Activated CD4-positive, alpha-beta T cell treated with anti-CD3 and anti-CD28 coated beads, Interleukin-2, Interleukin-6, amounts not matched to agents 100 ng/mL and 50 ng/mL, durations not matched to agents 16 hours and 8 hours (primary cell): ENCODE results near the gene APLP2.
"Not testable (repeated sequence)": the region's sequence is repeated elsewhere in the genome, so short reads cannot be mapped to it uniquely, and the experiment has no call there.

ENCODE experiments used
- DNase-seq: peaks from one replicate; pipeline ENCODE4 v3.0.0-alpha.2; 2020

The APLP2 gene

GRCh38 chr11:130062026-130062425 lies 7.7 kb upstream of the APLP2 start:
- DNase-seq = no peak

GRCh38 chr11:130063451-130063850 lies 6.2 kb upstream of the APLP2 start:
- DNase-seq = no peak

DNA sequence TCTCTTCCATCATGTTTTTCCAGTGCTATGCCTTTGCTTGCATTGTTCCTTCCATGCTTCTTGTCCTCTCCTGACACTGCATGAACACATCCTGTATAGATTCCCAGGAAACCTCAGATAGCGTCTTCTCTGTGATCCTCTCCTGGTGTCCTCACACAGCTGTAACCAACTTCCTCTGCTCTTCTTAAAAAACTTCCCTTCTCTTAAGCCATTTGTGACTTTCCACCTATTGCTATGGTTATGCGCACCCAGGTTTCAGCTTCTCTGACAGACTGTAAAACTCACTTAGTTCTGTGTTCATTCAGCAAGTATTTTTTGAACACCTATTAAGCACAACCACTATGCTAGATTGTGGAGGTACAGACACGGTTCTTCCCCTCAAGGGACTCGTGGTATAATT lies 5.1 kb upstream of the APLP2 start:
- DNase-seq = no peak

DNA sequence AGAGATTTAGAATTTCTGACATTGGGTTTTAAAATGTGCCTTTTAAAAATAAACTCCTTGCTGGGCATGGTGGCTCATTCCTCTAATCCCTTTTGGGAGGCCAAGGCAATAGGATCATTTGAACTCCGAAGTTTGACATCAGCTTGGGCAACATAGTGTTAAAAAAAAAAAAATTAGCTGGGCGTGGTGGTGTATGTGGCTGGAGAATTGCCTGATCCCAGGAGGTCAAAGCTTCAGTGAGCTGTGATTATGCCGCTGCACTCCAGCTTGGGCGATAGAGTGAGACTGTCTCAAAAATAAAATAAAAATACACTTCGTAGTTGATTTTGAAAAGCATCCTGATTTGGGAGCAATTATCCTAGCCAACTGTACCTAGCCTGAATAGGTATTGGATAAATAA lies 3.4 kb upstream of the APLP2 start:
- no peak for DNase-seq

- no peak for DNase-seq
Measured at GRCh38 chr11:130068546-130068985, 1.1 kb upstream of the APLP2 start.

- no peak for DNase-seq
Measured at GRCh38 chr11:130068986-130069658, 572 bp upstream of the APLP2 start.

DNA sequence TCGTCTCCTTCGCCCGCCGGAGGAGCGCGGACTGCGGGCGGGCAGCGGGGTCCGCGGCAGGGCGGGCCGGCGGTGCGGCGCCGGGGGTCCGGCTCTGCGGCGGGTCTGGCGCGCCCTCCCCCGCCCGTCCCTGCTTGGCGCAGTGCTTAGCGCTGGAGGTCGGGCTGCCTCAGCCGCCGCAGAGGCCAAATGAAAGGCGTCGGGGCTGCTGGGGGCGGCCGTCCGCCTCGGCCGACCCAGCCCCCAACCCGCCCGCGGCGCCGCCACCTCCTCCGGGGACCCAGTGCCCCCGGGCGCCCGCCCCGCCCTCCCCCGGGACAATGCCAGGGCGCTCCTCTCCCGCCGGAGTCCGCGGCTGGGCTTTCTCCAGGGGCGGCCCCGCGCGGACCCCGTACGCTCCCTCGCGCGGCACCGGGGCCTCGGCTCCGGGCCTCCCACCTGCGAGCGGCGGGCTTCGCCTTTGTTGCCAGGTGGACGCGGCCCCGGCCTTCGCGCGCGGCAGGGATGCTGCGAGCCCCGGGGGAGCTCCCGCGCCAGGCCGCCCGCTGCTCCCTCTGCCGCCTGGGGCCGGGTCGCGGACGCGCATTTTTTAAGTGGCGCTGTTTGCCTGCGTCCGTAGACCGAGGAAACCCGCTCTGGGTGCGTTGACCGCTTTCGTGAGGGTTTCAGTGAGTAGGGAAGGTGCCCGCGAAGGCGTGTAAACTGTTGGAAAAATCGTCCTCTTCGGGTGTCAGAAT lies 583 bp downstream of the APLP2 start:
- peak; percentile 50 for DNase-seq

DNA sequence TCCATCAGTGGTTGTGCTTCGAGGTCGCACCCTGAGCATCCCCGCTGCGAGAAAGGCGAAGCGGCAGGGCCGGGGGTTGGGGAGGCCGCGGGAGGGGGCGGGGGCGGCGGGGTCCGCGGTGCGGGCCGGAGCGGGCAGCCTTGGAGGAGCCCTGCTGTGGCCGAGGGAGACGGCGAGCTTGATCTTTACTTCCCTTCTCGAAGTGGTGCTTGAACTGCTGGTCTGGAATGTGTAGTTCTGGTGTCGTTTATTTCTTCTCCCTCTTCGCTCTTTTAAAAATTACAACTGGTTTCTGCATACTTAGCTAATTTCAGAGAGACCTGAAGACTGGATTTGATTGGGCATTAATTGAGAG lies 1.1 kb downstream of the APLP2 start:
- no peak for DNase-seq

- DNase-seq = no peak
Measured at GRCh38 chr11:130071211-130071712, 1.6 kb downstream of the APLP2 start.

DNA sequence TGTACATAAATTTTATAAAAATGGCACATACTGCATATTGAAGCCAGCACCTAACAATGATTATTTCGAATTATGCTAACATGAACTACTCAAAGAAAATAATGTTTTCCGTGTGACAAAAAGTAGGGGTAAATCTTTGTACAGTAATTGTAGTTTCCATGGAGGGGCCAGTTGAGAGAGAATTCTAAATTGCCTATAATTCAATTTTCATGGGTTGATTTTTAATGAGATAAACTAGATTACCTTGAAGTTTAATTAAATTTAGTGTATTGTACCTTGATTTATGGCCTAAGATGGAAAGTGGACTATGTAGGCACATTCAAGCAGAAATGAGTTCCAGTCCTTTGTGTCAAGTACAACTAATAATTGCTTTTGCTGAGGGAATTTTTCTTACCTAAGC lies 5.0 kb downstream of the APLP2 start:
- DNase-seq = no peak

DNA sequence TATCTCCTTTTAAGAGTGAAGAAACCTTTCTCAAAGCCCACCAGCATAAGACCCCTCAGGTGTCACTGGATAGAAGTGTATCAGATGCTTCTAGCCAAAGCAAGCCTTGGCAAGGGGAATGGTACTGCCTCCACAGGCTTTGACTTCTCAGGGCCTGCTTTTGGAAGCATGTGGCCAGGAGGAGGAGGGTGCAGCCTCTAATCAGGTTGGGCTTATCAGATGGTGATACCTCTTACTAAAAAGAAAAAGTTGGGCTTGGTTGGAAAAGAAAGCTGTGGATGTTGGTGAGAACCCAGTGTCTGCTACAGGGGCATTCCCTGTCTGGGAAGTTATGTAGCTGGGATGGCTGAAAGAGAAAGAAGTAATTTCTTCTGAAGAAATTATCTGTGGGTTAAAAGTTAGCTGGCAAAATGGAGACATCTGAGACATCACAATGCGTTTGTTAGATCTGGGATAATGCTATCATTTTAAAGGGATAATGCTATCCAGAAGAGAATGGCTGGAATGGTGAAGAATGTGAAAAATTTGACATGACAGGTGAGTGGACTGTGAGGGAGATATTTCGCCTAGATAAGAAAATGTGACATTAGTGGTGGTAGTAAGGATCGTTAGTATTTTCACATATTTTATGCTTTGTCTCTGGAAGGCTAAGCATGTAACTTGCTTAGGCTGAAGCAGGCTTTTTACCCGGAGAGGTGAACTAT lies 7.2 kb downstream of the APLP2 start:
- no peak for DNase-seq

DNA sequence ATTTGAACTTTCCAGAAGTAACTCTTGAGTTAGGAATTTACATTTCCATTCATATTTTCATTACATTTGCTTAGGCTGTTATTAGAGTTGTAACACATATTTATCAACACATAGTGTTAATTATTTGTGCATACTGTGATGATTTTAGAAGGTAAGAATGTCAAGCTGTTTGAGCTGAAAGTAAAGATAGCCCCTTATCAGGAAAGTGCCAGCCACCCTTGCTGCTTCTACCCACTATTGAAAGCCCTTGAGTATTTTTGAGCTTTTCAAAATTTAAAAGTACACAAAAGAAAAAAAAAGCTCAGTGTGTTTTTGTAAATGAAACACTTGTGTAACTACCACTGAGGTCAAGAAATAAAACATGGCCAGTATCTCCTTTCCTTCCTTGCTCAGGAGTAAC lies 8.0 kb downstream of the APLP2 start:
- DNase-seq = no peak

DNA sequence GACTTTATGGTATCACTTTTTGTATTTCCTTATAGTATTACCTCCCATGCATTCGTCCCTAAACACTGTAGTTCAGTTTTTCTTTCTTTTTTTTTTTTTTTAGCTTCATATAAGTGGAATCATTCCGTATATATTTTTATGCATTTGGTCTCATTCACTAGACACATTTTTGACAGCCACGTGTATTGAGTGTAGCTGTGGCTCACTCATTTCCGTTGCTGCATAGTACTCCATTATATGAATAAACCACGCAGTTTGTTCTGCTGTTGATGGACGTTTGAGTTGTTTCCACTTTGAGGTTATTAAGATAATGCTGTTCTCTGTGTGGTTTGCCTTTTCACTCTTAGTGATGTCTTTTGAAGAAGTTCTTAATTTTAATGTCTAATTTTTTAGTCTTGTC lies 8.4 kb downstream of the APLP2 start:
- DNase-seq = no peak

GRCh38 chr11:130085671-130086290 lies 16.1 kb downstream of the APLP2 start:
- DNase-seq = no peak

DNA sequence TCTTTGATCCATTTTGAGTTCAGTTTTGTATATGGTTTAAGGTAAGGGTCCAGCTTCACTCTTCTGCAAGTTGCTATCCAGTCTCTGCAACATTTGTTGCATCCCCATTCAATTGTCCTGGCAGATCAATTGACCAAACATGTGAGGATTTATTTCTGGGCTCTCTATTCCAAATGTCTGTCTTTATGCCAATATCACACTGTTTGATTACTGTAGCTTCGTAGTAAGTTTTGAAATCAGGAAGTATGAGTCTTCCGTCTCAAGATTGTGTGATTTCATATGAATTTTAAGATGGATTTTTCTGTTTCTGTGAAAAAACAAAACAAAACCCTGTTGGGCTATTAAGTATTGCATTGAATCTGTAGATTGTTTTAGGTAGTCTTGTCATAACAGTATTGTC lies 17.0 kb downstream of the APLP2 start:
- no peak for DNase-seq

DNA sequence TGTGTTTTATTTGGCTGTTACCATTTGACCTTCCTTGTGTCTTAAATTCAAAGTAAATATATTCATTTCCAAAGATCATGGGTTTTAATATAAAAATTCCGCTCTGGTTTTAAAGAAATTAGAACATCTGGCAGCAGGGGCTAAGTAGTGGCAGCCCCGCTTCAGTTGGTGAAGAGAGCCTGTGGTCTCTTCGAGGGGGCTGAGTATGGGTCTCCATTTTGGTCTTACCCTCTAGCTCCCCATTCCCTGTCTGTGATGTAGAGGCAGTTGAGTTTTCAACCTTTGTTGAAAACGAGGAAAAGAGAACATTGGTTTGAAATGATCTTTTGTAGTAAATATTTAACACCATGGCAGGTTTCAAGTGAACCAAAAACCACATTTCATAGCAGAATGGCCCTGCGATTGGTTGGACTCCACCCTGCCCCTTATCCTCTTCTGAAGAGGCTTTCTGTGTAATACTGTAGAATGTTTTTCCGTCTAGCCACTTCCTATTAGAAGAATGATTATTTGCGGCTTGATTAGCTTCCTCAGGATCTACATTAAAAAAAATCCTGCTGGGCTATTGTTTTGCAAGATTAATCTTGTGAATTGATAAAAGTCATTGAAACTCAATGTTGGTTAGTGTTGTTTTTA lies 17.7 kb downstream of the APLP2 start:
- DNase-seq = no peak

GRCh38 chr11:130088217-130088616 lies 18.5 kb downstream of the APLP2 start:
- no peak for DNase-seq

- no peak for DNase-seq
Measured at GRCh38 chr11:130088919-130089673, 19.4 kb downstream of the APLP2 start.

DNA sequence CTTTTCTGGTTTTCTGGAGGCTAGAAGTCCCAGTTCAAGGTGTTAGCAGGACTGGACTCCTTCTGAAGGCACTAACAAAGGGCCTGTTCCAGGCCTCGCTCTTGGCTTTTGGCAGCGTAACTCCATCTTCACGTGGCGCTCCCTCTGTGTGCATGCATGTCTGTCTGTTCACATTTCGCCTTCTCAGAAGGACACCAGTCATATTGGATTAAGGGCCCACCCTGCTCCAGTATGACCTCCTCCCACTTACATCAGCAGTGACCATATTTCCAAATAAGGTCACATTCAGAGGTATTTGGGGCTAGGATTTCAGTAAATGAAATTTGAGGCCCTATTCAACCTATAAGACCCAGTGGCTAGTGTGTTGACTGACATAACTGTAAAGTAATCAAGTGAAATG lies 20.0 kb downstream of the APLP2 start:
- no peak for DNase-seq

DNA sequence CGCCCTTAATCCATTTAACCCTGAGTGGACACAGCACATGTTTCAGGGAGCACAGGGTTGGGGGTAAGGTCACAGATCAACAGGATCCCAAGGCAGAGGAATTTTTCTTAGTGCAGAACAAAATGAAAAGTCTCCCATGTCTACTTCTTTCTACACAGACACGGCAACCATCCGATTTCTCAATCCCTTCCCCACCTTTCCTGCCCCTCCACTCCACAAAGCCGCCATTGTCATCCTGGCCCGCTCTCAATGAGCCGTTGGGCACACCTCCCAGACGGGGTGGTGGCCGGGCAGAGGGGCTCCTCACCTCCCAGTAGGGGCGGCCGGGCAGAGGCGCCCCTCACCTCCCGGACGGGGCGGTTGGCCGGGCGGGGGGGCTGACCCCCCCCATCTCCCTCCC lies 20.8 kb downstream of the APLP2 start:
- not testable (repeated sequence) for DNase-seq

GRCh38 chr11:130091169-130091568 lies 21.5 kb downstream of the APLP2 start:
- not testable (repeated sequence) for DNase-seq

GRCh38 chr11:130092661-130093060 lies 23.0 kb downstream of the APLP2 start:
- no peak for DNase-seq
